Heart right ventricle (tissue), 16 donors: ENCODE results near the gene MBTD1. TPM values are rescaled to one million over a fixed set of nuclear protein-coding genes. Genes with fewer than 3 reads are reported as not detected.

Experiments
- ATAC-seq, 8 donors: fragments of 200-7000 bp; cut with Tn5 transposase; one replicate each; pipeline ENCODE4 v1.9.1; 2020; ENCODE audit warnings: mild to moderate bottlenecking in 8 of 8, moderate library complexity in 8 of 8, moderate number of reproducible peaks in 1 of 8
- DNase-seq, 2 donors: peaks; one replicate each; pipeline ENCODE4 v3.0.0-alpha.2; 2020
- H3K27ac ChIP-seq, 10 donors: fragments of 200-600 bp; sonication (generic) in 2 of 10; one replicate each; pipeline versions ENCODE4 v1.5.0 to v1.8.0; 2020 to 2022; ENCODE audit warnings: mild to moderate bottlenecking in 3 of 10
- H3K27me3 ChIP-seq, 7 donors: fragments of 200-600 bp; one replicate each; pipeline ENCODE4 v1.8.0; 2021 to 2022; ENCODE audit warnings: mild to moderate bottlenecking in 2 of 7
- H3K36me3 ChIP-seq, 9 donors: fragments of 200-600 bp; sonication (generic) in 1 of 9; one replicate each; pipeline versions ENCODE4 v1.5.0 to v1.8.0; 2020 to 2022; ENCODE audit warnings: mild to moderate bottlenecking in 2 of 9
- H3K4me1 ChIP-seq, 9 donors: fragments of 200-600 bp; sonication (generic) in 1 of 9; one replicate each; pipeline versions ENCODE4 v1.5.0 to v1.8.0; 2020 to 2022; ENCODE audit warnings: mild to moderate bottlenecking in 4 of 9
- H3K4me3 ChIP-seq, 10 donors: fragments of 200-600 bp; sonication (generic) in 2 of 10; one replicate each; pipeline versions ENCODE4 v1.5.0 to v1.8.0; 2020 to 2022; ENCODE audit warnings: mild to moderate bottlenecking in 7 of 10, moderate library complexity in 2 of 10
- H3K9me3 ChIP-seq, 11 donors: fragments of 200-600 bp in 10 of 11; sonication (generic) in 2 of 11; one replicate each; pipeline versions ENCODE4 v1.5.0 to v1.8.0; 2013 to 2022; ENCODE audit warnings: mild to moderate bottlenecking in 2 of 11, control low read depth in 1 of 11, moderate library complexity in 1 of 11
- WGBS, 2 donors: extraction: QIAGEN DNeasy Blood & Tissue Kit; methylation state at CpG; one replicate each; pipeline ENCODE4 v1.1.7; 2013; ENCODE audit warnings: inconsistent platforms in 1 of 2; 5-methylcytosine and 5-hydroxymethylcytosine counted together
- intact Hi-C, 10 donors: fragments of 100-400 bp; cut with DNase I; formaldehyde crosslinking; loops; one replicate each; pipeline versions ENCODE4 v1.11.1 to v1.14.2; 2022
- polyA plus RNA-seq, 2 donors: library from polyadenylated mRNA; stranded (reverse); fragments of 200-250 nt; gene quantifications; one replicate each; pipeline ENCODE4 v1.2.3, GENCODE V29; 2013
- total RNA-seq, 10 donors: library from RNA; stranded (reverse); fragmentation: NEBNext Ultra II Directional in 3 of 10; extraction: Animal tissue kit (Norgen Biotek cat#: 25700) in 3 of 10; gene quantifications; one replicate each; pipeline versions ENCODE4 v1.2.1 to v1.2.4, GENCODE V29; 2021 to 2023
- TF ChIP-seq, protein P1 (sequence below), 9 donors: fragments of 200-600 bp; sonication (generic) in 2 of 9; IDR thresholded peaks; one replicate each; pipeline versions ENCODE4 v1.5.0 to v1.8.0; 2021 to 2022; ENCODE audit warnings: antibody characterized with exemption in 9 of 9, mild to moderate bottlenecking in 5 of 9, moderate library complexity in 1 of 9
- donor health status: Arrhythmogenic right ventricular cardiomyopathy.
- donor health status: ischemic (EF 13 %, LVEDD 7.1; RV severe dilation, severe dysfunction).
- donor health status: healthy with polysubstance abuse.
- donor health status: DM: no; HTN: yes; CAD: no.
- donor health status: DM: no; HTN: no; CAD: no.
- donor health status: ischemic (EF 25% LVEDD 6.9; RV normal size, moderate dysfunction).
- donor health status: ischemic (EF 25% LVEDD 5.7; RV mildly dilated, moderate dysfunction).
- donor health status: healthy.
- donor health status: DM: yes; HTN: yes; CAD: no.
- donor health status: Ischemic cardiomyopathy.
- donor health status: ischemic (EF 35%, LVEDD 5.7; RV mildly dilated, moderate dysfunction).
- donor health status: nonischemic (EF 11% LVEDD 7.7; RV severe dilation, severe dysfunction).
- donor health status: DM: yes; HTN: yes; CAD: no.
- donor health status: PGD.
- donor health status: ischemic (EF 29% LVEDD 5.4; RV normal size, mild dysfunction).
- donor health status: nonischemic (EF 23%, LVEDD 6.1; RV moderate dilation, normal function).

Gene MBTD1
- total and polyA plus RNA-seq, 12 donors, result 1.8 to 11.4 (median 6.9) TPM

DNA sequence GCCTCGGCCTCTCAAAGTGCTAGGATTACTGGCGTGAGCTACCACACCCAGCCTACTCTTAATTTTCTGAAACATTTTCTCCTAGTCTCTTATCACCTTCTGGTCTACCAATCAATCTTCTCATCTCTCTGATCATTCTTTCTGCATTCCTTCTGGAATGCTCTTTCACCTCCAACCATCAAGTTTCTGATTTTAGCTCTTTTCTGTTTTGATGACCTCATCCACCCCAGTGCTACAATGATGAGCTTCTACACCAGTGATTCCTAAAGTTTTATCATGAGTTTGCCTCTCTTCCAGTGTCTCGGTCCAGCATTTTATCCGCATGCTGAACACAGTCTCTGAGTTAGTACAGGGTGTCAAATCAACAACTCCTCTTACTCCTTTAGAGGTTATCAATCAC lies 62.1 kb downstream of the MBTD1 start:
- no peak overlapping the region for H3K27ac ChIP-seq
- H3K27me3 ChIP-seq, result no peaks in the 10 kb centered on the region
- TF ChIP-seq, protein P1, sequence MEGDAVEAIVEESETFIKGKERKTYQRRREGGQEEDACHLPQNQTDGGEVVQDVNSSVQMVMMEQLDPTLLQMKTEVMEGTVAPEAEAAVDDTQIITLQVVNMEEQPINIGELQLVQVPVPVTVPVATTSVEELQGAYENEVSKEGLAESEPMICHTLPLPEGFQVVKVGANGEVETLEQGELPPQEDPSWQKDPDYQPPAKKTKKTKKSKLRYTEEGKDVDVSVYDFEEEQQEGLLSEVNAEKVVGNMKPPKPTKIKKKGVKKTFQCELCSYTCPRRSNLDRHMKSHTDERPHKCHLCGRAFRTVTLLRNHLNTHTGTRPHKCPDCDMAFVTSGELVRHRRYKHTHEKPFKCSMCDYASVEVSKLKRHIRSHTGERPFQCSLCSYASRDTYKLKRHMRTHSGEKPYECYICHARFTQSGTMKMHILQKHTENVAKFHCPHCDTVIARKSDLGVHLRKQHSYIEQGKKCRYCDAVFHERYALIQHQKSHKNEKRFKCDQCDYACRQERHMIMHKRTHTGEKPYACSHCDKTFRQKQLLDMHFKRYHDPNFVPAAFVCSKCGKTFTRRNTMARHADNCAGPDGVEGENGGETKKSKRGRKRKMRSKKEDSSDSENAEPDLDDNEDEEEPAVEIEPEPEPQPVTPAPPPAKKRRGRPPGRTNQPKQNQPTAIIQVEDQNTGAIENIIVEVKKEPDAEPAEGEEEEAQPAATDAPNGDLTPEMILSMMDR (IDR thresholded peaks at IDR 0.05), result no peak
- no peaks in the 10 kb centered on the region for H3K4me1 ChIP-seq
- H3K9me3 ChIP-seq, result no peaks in the 10 kb centered on the region
- DNase-seq, result no peak
- intact Hi-C loops, result no loop called here
- peaks cover 0 to 100% (median 49%) of the 10 kb centered on the region in 9 donors for H3K36me3 ChIP-seq
- WGBS, 2 donors, result 90 to 97% methylated on average over 4 of the region's 4 CpGs
- H3K4me3 ChIP-seq, result no peak overlapping the region
- no peak for ATAC-seq

DNA sequence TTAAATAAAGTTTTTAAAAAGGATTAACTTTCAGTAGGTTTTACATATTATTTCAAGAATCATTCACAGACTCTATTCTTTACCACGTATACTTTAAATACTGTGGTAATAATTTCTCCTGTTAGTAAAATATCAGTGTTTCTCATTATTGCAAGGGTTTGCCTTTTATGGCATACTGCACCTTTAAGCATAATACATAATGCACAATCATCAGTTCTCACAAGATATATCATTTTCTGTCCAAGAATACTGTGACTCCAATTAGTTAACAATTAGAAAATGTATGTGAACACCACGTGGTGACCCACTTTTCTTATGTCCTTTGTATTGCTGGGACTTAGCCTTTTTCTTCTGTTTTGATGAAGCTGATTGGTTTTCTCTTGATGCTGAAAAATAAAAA lies 68.0 kb downstream of the MBTD1 start:
- WGBS, 2 donors, result 89 to 94% methylated on average over 2 of the region's 2 CpGs
- no peaks in the 10 kb centered on the region for H3K27me3 ChIP-seq
- ATAC-seq (no peak), DNase-seq (no peak)
- H3K27ac ChIP-seq, result no peak overlapping the region
- H3K4me1 ChIP-seq, result peaks cover 0 to 3% (median 0%) of the 10 kb centered on the region in 9 donors
- TF ChIP-seq, protein P1 (IDR thresholded peaks at IDR 0.05), result no peak
- no peak overlapping the region for H3K4me3 ChIP-seq
- peaks cover 0 to 98% (median 45%) of the 10 kb centered on the region in 9 donors for H3K36me3 ChIP-seq
- intact Hi-C loops, result no loop called here
- H3K9me3 ChIP-seq, result no peaks in the 10 kb centered on the region

DNA sequence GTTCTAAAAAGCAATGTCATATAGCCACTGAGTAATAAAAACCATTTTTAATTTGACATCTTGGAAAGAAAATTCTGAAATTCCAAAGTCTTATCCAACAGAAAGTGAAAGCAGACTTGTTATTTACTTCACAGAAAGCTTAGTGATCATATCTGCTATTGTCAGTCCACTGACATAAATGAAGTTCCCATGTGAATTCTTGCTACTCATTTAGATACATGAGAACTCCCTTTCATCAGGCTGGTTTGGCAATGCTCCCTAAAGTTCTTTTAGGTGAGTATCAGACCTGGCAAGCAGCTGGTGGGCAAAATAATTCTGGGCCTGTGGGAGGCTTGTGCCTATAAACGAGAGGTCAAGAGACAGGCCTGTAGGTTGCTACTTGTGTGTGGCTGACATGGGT lies 70.2 kb downstream of the MBTD1 start:
- DNase-seq (no peak), ATAC-seq (no peak)
- no peaks in the 10 kb centered on the region for H3K9me3 ChIP-seq
- intact Hi-C loops, result no loop called here
- H3K36me3 ChIP-seq, result peaks cover 0 to 100% (median 42%) of the 10 kb centered on the region in 9 donors
- TF ChIP-seq, protein P1 (IDR thresholded peaks at IDR 0.05), result no peak
- H3K27me3 ChIP-seq, result no peaks in the 10 kb centered on the region
- no peak overlapping the region for H3K4me3 ChIP-seq
- WGBS, 2 donors, result 35 to 51% methylated on average over 1 of the region's 1 CpG
- H3K4me1 ChIP-seq, result peaks cover 0 to 3% (median 0%) of the 10 kb centered on the region in 9 donors
- peak overlapping the region in 1 of 10 donors; percentile 1 for H3K27ac ChIP-seq

DNA sequence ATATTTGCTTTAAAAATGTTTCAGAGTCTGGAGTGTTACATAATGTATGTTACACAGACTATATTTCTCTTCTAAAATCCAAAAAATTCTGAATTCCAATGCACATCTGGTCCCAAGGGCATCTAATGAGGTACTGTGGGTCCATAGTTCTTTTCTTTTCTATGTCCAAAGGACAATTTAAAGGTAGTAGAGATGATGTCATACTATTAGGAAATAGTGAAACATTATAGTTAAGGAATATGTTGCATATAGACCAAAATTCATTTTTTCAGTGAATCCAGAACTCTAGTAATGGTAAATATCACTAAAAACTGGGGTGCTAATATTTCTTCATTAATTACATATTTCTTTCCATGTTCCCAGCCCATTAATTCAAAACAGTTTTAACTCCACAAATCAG lies 70.7 kb downstream of the MBTD1 start:
- TF ChIP-seq, protein P1 (IDR thresholded peaks at IDR 0.05), result no peak
- Histone ChIP-seq H3K4me3 (no peak overlapping the region), H3K27me3 (no peaks in the 10 kb centered on the region), H3K36me3 (peaks cover 0 to 100% (median 39%) of the 10 kb centered on the region in 9 donors), H3K4me1 (peaks cover 0 to 3% (median 0%) of the 10 kb centered on the region in 9 donors), H3K27ac (peak overlapping the region in 1 of 10 donors; percentile 16), H3K9me3 (no peaks in the 10 kb centered on the region)
- DNase-seq (no peak), ATAC-seq (no peak)
- intact Hi-C loops, result no loop called here
